BE2C (cell line): ENCODE data around the gene ADCY2.

Source experiments
- DNase-seq: peaks from one replicate; pipeline ENCODE4 v3.0.0-alpha.2; 2020
- H3K27me3 ChIP-seq: fragments of 250-450 bp; sonication (Bioruptor Pico); 2 replicates; pipeline ENCODE4 v1.5.1; 2020; ENCODE audit warnings: mild to moderate bottlenecking
- H3K36me3 ChIP-seq: fragments of 250-450 bp; sonication (Bioruptor Pico); 2 replicates; pipeline ENCODE4 v1.5.1; 2020; ENCODE audit warnings: mild to moderate bottlenecking
- H3K4me1 ChIP-seq: fragments of 250-450 bp; sonication (Bioruptor Pico); 2 replicates; pipeline ENCODE4 v1.5.1; 2020
- H3K4me3 ChIP-seq: 2 replicates; pipeline ENCODE4 v1.5.1; 2011; ENCODE audit warnings: low read depth, low read length
- H3K9me3 ChIP-seq: fragments of 250-450 bp; sonication (Bioruptor Pico); 2 replicates; pipeline ENCODE4 v1.5.1; 2020
- CTCF ChIP-seq: IDR thresholded peaks from 2 replicates; pipeline ENCODE4 v1.5.1; 2012; ENCODE audit warnings: mild to moderate bottlenecking, low read depth, low read length

Gene ADCY2

DNA sequence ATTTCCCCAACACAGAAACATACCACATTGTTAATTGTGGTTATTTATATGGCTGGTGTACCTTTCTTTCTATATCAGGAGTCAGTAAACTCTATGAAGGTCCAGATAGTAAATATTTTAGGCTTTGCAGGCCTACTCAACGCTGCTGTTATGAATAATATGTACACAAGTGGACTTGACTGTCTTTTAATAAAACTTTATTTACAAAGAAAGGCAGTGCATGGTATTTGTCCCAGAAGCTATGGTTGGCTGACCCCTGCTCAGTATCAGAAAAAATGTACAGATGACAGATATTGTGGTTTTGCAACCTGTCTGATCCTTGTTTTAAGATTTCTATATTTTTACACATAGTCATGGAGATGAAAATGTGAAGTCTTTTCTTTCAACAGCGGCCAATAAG is 478.7 kb downstream of the ADCY2 start:
- TF ChIP-seq CTCF = no peak
- Histone ChIP-seq H3K4me3 (no peak overlapping the region), H3K4me1 (no peaks in the 10 kb centered on the region; the same call in 1 of the 2 replicates), H3K9me3 (no peaks in the 10 kb centered on the region), H3K36me3 (peaks cover 51% of the 10 kb centered on the region), H3K27me3 (no peaks in the 10 kb centered on the region)
- DNase-seq = no peak

- no peak overlapping the region for H3K4me3 ChIP-seq
- no peaks in the 10 kb centered on the region; the same call in 1 of the 2 replicates for H3K4me1 ChIP-seq
- DNase-seq = no peak
- no peaks in the 10 kb centered on the region for H3K9me3 ChIP-seq
- no peak for TF ChIP-seq CTCF
- peaks cover 56% of the 10 kb centered on the region for H3K36me3 ChIP-seq
- H3K27me3 ChIP-seq = no peaks in the 10 kb centered on the region
These were observed 479.2 kb downstream of the ADCY2 start for GRCh38 chr5:7875151-7875550.

- Histone ChIP-seq H3K4me1 (no peaks in the 10 kb centered on the region; the same call in 1 of the 2 replicates), H3K27me3 (no peaks in the 10 kb centered on the region), H3K4me3 (no peak overlapping the region), H3K36me3 (peaks cover 68% of the 10 kb centered on the region), H3K9me3 (no peaks in the 10 kb centered on the region)
- no peak for TF ChIP-seq CTCF
- DNase-seq = no peak
These were observed 480.9 kb downstream of the ADCY2 start for GRCh38 chr5:7876867-7877266.

DNA sequence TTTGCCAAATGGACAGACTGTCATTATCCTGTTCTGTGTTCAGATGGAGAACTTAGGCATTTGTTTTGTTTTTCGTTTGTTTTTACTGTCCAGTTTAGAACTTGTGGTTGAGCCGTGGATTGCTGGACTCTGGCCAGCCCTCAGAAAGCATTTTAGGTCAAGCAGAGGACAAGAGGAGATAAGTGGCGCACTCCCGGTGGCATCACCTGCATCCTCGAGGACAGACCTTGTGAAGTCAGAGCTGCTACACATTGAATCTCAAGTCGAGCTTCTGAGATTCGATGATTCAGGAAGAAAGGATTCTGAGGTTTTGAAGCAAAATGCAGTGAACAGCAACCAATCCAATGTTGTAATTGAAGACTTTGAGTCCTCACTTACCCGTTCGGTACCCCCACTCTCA is 481.9 kb downstream of the ADCY2 start:
- TF ChIP-seq CTCF = no peak
- Histone ChIP-seq H3K4me3 (no peak overlapping the region), H3K36me3 (peaks cover 72% of the 10 kb centered on the region), H3K27me3 (no peaks in the 10 kb centered on the region), H3K9me3 (no peaks in the 10 kb centered on the region), H3K4me1 (no peaks in the 10 kb centered on the region; the same call in 1 of the 2 replicates)
- DNase-seq = no peak

- TF ChIP-seq CTCF = no peak
- Histone ChIP-seq H3K36me3 (peaks cover 73% of the 10 kb centered on the region), H3K27me3 (no peaks in the 10 kb centered on the region), H3K4me3 (no peak overlapping the region), H3K9me3 (no peaks in the 10 kb centered on the region), H3K4me1 (no peaks in the 10 kb centered on the region; the same call in 1 of the 2 replicates)
- no peak for DNase-seq
These were observed 482.5 kb downstream of the ADCY2 start for GRCh38 chr5:7878381-7878873.
